EH (cell line): ENCODE measurements around the gene KSR2.

Experiments
- DNase-seq: peaks from one replicate; pipeline ENCODE4 v3.0.0-alpha.2; 2015; ENCODE audit warnings: low read depth

Gene KSR2

DNA sequence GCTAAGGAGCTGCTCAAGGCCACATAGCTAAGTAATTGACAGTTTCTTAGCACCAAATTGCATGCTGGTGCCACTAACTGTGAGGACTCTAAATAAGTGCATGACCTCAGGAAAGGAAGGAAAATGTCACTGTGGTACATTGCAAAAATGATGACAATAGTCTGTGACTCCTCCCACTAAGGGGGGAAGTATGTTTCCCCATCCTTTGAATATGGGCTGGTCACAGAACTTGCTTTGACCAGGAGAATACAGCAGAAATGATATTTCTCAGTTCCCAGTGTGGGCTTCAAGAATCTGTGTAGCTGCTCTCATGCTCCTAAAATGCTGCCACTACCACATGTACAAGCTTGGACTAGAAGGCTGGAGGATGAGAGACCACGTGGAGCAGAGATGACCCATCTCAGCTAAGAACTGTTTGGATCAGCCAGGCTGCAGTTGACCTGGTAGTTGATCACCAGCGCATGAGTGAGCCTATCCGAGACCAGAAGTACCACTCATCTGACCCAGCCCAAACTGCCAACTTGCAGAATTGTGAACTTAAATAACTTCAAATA lies 565.1 kb downstream of the KSR2 start:
- no peak for DNase-seq
